GM18873 (cell line): ENCODE results near the gene TAL1.

ENCODE experiments used
- ATAC-seq: cut with Tn5 transposase; IDR thresholded peaks from one replicate; pipeline ENCODE4 v1.9.1; 2021; ENCODE audit warnings: mild to moderate bottlenecking, moderate library complexity, moderate number of reproducible peaks; ENCODE audit not compliant: unreplicated experiment, low FRiP score

Gene TAL1

GRCh38 chr1:47178654-47179016 is 53.4 kb downstream of the TAL1 start:
- ATAC-seq, result no peak

GRCh38 chr1:47178020-47178419 is 54.0 kb downstream of the TAL1 start:
- ATAC-seq, result no peak

- no peak for ATAC-seq
These were observed 56.6 kb downstream of the TAL1 start for GRCh38 chr1:47175227-47175934.

- no peak for ATAC-seq
These were observed 57.4 kb downstream of the TAL1 start for GRCh38 chr1:47174656-47175020.

GRCh38 chr1:47172782-47173181 is 59.2 kb downstream of the TAL1 start:
- ATAC-seq, result no peak
